HepG2 (cell line): ENCODE measurements around the gene LNPK. TPM values are rescaled to one million over a fixed set of nuclear protein-coding genes. Genes with fewer than 3 reads are reported as not detected.

Source experiments
- AGO1 ChIP-seq: fragments of 200-400 bp; formaldehyde crosslinking; IDR thresholded peaks from 2 replicates; pipeline ENCODE4 v1.6.1; 2017; ENCODE audit warnings: mild to moderate bottlenecking, low read depth, low read length, moderate library complexity; ENCODE audit not compliant: poor library complexity, severe bottlenecking
- CEBPB ChIP-seq: IDR thresholded peaks from 2 replicates; pipeline ENCODE4 v1.6.1; 2011; ENCODE audit warnings: low read depth, low read length, improper control_type of control experiment, borderline replicate concordance
- CREB1 ChIP-seq, 2 experiments: fragments of 450-650 bp in 1 of 2; IDR thresholded peaks; 2 replicates each; pipeline ENCODE4 v1.6.1; 2016 to 2017; ENCODE audit warnings: control low read depth in 1 of 2, mild to moderate bottlenecking in 1 of 2, missing compliant biosample characterization in 1 of 2, missing genetic modification characterization in 1 of 2
- DRAP1 ChIP-seq: IDR thresholded peaks from 2 replicates; pipeline ENCODE4 v1.6.1; 2016; ENCODE audit warnings: missing genetic modification reagents, missing compliant biosample characterization
- FIP1L1 ChIP-seq: fragments of 200-400 bp; formaldehyde crosslinking; IDR thresholded peaks from 2 replicates; pipeline ENCODE4 v1.6.1; 2018; ENCODE audit warnings: low read depth, mild to moderate bottlenecking, low read length, moderate library complexity, borderline replicate concordance; ENCODE audit not compliant: insufficient read depth
- HMGXB4 ChIP-seq, 2 experiments: sonication (generic) in 1 of 2; formaldehyde crosslinking in 1 of 2; IDR thresholded peaks; 2 replicates each; pipeline versions ENCODE4 v1.4.0 to v1.6.1; 2018 to 2020; ENCODE audit warnings: missing genetic modification reagents in 2 of 2, borderline replicate concordance in 1 of 2, low read depth in 1 of 2, mild to moderate bottlenecking in 1 of 2, missing biosample characterization in 1 of 2
- IRF1 ChIP-seq: sonication (generic); formaldehyde crosslinking; IDR thresholded peaks from 2 replicates; pipeline ENCODE4 v1.4.0; 2020; ENCODE audit warnings: low read depth, mild to moderate bottlenecking, missing genetic modification reagents
- KDM5A ChIP-seq: fragments of 200-600 bp; sonication (generic); IDR thresholded peaks from 2 replicates; pipeline ENCODE4 v1.7.0; 2018; ENCODE audit warnings: antibody characterized with exemption, mild to moderate bottlenecking, low read length, borderline replicate concordance
- MAFK ChIP-seq, 2 experiments: IDR thresholded peaks in 1 of 2; conservative IDR thresholded peaks in 1 of 2; 2 replicates each; pipeline ENCODE4 v1.6.1; 2011; ENCODE audit warnings: improper control_type of control experiment in 2 of 2, low read length in 2 of 2
- NR2F1 ChIP-seq, 2 experiments: fragments of 450-650 bp in 1 of 2; formaldehyde crosslinking in 1 of 2; IDR thresholded peaks; 2 replicates each; pipeline versions ENCODE4 v1.5.0 to v1.6.1; 2016 to 2020; ENCODE audit warnings: mild to moderate bottlenecking in 1 of 2, missing compliant biosample characterization in 1 of 2, missing genetic modification reagents in 1 of 2, moderate library complexity in 1 of 2
- POLR2A ChIP-seq, 2 experiments: IDR thresholded peaks; 2 replicates each; pipeline ENCODE4 v1.6.1; 2011; ENCODE audit warnings: low read depth in 2 of 2, low read length in 2 of 2, mild to moderate bottlenecking in 1 of 2, moderate library complexity in 1 of 2; ENCODE audit not compliant: insufficient read depth in 1 of 2
- SAP130 ChIP-seq: IDR thresholded peaks from 2 replicates; pipeline ENCODE4 v1.6.1; 2016; ENCODE audit warnings: low read depth
- TSC22D2 ChIP-seq: sonication (generic); formaldehyde crosslinking; IDR thresholded peaks from 2 replicates; pipeline ENCODE4 v1.5.1; 2020; ENCODE audit warnings: missing genetic modification reagents, mild to moderate bottlenecking, borderline replicate concordance
- ZNF160 ChIP-seq: sonication (generic); formaldehyde crosslinking; IDR thresholded peaks from 2 replicates; pipeline ENCODE4 v1.8.0; 2022; ENCODE audit warnings: mild to moderate bottlenecking, inconsistent platforms, missing genetic modification reagents
- ZNF280D ChIP-seq: sonication (generic); formaldehyde crosslinking; IDR thresholded peaks from 2 replicates; pipeline ENCODE4 v1.5.1; 2020; ENCODE audit warnings: mild to moderate bottlenecking, missing genetic modification reagents
- ZNF503 ChIP-seq: sonication (generic); formaldehyde crosslinking; IDR thresholded peaks from 2 replicates; pipeline ENCODE4 v1.4.0; 2020; ENCODE audit warnings: missing genetic modification reagents
- ZNF549 ChIP-seq: sonication (generic); formaldehyde crosslinking; IDR thresholded peaks from 2 replicates; pipeline ENCODE4 v1.5.0; 2020; ENCODE audit warnings: missing genetic modification reagents
- ZNF567 ChIP-seq: sonication (generic); formaldehyde crosslinking; IDR thresholded peaks from 2 replicates; pipeline ENCODE4 v1.8.1; 2023; ENCODE audit warnings: mild to moderate bottlenecking, missing genetic modification reagents, borderline replicate concordance
- polyA plus RNA-seq, 8 experiments: library from polyadenylated mRNA; depleted of rRNA in 3 of 8; stranded (reverse) in 7 of 8; unstranded in 1 of 8; fragments of >200 nt; fragmentation: Illumina TruSeq in 4 of 8; extraction: Trizol in 4 of 8; gene quantifications; 2 replicates each; pipeline versions ENCODE4 v1.2.1 to v1.2.3, GENCODE V29; 2011 to 2016; ENCODE audit warnings: low read depth in 4 of 8, missing spikeins in 1 of 8, mixed read lengths in 1 of 8; ENCODE audit not compliant: insufficient read depth in 1 of 8
- total RNA-seq, 5 experiments: library from RNA; depleted of rRNA; stranded (reverse); fragments of >200 nt; fragmentation: Illumina TruSeq; extraction: Trizol; gene quantifications; 2 replicates each; pipeline ENCODE4 v1.2.3, GENCODE V29; 2016; ENCODE audit warnings: low read depth in 1 of 5

LNPK gene
- total and polyA plus RNA-seq, 2 of the 13 experiments (the other 11 are each of a cell fraction or from before 2014, with no cell fraction given), result 25.4 to 26.1 TPM

GRCh38 chr2:176001281-176001915 lies 669 bp downstream of the LNPK start (continued):
- TF ChIP-seq FIP1L1 (0 out of 2 replicates have a peak, but pooled peaks have one; percentile 14), CEBPB (0 out of 2 replicates have a peak, but pooled peaks have one; percentile 21), KDM5A (peak; percentile 69; the same call in 1 of the 2 replicates), ZNF160 (no peak), ZNF549 (CRISPR knock-in tag) (no peak), CREB1 (IDR thresholded peaks at IDR 0.05) (no peak), CREB1 (CRISPR knock-in tag; IDR thresholded peaks at IDR 0.05) (peak; percentile 9; the same call in 1 of the 2 replicates), HMGXB4 (CRISPR knock-in tag; IDR thresholded peaks at IDR 0.05; ENCODE audit: borderline replicate concordance in 1 of 2, low read depth in 1 of 2) (0 out of 4 replicates have a peak, but pooled peaks of 1 of the 2 experiments have one; percentile 32), TSC22D2 (CRISPR knock-in tag) (peak; percentile 17; the same call in 1 of the 2 replicates), ZNF567 (no peak), SAP130 (CRISPR knock-in tag) (peak; percentile 68), DRAP1 (CRISPR knock-in tag) (peak; percentile 75; the same call in 1 of the 2 replicates), NR2F1 (CRISPR knock-in tag; IDR thresholded peaks at IDR 0.05) (peak in 1 of 2 experiments; percentile 71; a peak in 2 of 4 replicates), MAFK (conservative IDR thresholded peaks at IDR 0.05 in 1 of 2, IDR thresholded peaks at IDR 0.05 in 1 of 2; ENCODE audit: low read length in 2 of 2) (peak; percentile 7 to 36; a peak in 2 of 4 replicates), ZNF280D (CRISPR knock-in tag) (peak; percentile 87), IRF1 (peak; percentile 19; the same call in 1 of the 2 replicates), POLR2A (IDR thresholded peaks at IDR 0.05; ENCODE audit: insufficient read depth in 1 of 2, low read depth in 2 of 2, low read length in 2 of 2) (peak in 1 of 2 experiments; percentile 59; a peak in 2 of 4 replicates), AGO1 (no peak), ZNF503 (CRISPR knock-in tag) (0 out of 2 replicates have a peak, but pooled peaks have one; percentile 13)
